MV-4-11 (cell line): ENCODE measurements around the gene CC2D1A.
"Not testable (repeated sequence)": the region's sequence is repeated elsewhere in the genome, so short reads cannot be mapped to it uniquely, and the experiment has no call there.

Experiments used
- DNase-seq: peaks from one replicate; lab custom pipeline; 2025; lab: John Stamatoyannopoulos, UW

CC2D1A gene

DNA sequence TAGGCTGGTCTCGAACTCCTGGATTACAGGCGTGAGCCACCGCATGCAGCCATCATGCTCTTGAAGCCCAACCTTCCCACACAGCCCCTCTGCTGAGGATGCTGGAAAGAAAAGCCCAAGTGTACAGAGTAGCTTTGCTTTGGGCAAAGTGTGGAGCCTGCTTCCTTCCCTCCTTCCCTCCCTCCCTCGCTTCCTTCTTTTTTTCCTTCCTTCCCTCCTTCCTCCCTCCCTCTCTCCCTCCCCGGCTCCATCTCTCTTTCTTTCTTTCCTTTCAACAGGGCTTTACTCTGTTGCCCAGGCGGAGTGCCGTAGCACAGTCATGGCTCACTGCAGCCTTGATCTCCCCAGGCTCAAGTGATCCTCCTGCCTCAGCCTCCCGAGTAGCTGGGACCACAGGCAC, 2.7 kb downstream of the CC2D1A start:
- no peak for DNase-seq

DNA sequence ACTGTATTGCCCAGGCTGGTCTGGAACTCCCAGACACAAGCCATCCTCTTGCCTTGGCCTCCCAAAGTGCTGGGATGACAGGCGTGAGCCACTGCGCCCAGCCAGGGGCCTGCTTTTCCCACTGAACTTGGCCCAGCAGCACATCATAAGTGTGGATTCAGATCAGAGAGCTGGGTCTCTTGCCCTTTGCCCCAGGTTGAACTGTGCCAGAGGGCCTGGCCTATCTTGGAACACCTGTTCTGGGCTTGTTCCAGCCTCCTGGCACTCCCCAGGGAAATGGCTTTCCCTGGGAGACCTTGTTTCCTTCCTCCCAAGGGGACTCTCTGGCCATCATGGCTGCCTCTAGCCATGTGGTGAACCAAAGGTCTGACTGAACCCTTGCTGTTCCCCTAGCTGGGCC, 3.4 kb downstream of the CC2D1A start:
- DNase-seq = no peak

DNA sequence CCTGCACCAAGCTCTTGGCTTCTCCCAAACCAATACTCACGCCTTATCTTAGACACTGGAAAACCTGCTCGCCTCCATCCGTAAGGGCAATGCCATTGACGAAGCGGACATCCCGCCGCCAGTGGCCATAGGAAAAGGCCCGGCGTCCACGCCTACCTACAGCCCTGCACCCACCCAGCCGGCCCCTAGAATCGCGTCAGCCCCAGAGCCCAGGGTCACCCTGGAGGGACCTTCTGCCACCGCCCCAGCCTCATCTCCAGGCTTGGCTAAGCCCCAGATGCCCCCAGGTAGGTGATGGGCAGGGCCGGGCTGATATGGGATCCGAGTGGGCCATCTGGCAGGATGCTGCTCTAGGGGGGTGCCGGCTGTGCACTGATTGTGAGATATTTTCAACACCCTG, 7.4 kb downstream of the CC2D1A start:
- DNase-seq = no peak

DNA sequence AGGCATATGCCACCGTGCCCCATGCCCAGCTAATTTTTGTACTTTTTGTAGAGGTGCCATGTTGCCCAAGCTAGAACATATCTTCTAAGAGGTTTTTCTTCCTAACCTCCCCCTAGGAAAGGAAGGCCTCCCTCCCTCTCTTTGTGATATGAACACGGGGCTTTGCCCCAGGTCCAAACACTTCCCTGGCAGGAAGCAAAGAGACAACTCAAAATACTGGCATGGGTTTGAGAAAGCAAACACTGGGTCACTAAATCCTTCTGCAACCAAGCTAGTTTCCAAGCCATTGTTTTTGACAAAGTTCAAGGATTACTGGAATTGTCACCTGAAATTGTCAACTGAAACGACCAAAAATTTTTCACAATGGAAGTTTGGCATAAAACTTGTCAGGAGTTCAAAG, 8.8 kb downstream of the CC2D1A start:
- no peak for DNase-seq

DNA sequence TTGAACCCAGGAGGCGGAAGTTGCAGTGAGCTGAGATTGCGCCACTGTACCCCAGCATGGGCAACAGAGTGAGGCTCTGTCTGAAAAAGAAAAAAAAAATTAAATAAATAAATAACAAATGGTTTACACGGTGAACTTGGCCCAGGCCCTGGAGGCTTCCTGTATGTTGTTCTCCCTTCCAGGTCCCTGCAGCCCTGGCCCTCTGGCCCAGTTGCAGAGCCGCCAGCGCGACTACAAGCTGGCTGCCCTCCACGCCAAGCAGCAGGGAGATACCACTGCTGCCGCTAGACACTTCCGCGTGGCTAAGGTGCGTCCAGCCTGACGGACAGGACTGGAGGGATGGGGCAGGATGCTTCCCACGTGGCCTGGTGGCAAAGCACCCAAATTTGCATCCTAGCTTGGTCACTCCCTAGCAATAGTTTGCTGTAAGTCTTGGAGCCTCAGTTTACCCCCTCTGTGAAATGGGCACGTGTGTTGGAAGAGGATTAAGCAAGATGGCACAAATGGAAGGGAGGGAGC, 11.9 kb downstream of the CC2D1A start:
- DNase-seq = no peak

DNA sequence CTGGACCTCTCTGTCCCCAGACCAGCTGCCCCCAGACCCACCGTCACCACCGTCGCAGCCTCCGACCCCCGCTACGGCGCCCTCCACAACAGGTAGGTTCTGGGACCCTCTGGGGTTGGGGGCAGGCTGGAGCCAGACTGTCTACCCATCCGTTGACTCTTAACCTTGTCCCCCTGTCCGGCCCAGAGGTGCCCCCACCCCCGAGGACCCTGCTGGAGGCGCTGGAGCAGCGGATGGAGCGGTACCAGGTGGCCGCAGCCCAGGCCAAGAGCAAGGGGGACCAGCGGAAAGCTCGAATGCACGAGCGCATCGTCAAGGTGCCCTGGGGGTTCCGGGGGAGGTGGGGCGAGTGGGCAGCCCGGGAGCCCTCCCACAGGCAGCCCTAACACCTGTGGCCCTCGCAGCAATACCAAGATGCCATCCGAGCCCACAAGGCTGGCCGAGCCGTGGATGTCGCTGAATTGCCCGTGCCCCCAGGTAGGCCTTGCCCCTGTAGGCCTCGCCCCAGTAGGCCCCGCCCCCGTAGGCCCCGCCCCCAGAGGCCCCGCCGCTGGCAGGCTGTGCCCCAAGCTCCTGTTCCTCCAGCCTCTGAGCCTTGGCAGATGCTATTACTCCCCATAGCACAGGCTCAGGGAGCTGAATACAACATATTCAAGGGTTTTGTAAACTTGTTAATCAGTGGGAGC, 12.9 kb downstream of the CC2D1A start:
- no peak for DNase-seq

DNA sequence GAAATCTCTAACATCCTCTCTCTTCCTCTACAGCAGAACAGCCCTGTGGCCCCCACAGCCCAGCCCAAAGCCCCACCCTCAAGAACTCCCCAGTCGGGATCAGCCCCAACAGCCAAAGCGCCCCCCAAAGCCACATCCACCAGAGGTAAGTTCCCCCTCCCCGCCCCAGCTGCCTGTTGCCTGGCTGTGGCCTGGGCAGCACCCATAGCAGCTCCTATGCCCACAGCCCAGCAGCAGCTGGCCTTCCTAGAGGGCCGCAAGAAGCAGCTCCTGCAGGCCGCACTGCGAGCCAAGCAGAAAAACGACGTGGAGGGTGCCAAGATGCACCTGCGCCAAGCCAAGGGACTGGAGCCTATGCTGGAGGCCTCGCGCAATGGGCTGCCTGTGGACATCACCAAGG, 14.5 kb downstream of the CC2D1A start:
- no peak for DNase-seq

DNA sequence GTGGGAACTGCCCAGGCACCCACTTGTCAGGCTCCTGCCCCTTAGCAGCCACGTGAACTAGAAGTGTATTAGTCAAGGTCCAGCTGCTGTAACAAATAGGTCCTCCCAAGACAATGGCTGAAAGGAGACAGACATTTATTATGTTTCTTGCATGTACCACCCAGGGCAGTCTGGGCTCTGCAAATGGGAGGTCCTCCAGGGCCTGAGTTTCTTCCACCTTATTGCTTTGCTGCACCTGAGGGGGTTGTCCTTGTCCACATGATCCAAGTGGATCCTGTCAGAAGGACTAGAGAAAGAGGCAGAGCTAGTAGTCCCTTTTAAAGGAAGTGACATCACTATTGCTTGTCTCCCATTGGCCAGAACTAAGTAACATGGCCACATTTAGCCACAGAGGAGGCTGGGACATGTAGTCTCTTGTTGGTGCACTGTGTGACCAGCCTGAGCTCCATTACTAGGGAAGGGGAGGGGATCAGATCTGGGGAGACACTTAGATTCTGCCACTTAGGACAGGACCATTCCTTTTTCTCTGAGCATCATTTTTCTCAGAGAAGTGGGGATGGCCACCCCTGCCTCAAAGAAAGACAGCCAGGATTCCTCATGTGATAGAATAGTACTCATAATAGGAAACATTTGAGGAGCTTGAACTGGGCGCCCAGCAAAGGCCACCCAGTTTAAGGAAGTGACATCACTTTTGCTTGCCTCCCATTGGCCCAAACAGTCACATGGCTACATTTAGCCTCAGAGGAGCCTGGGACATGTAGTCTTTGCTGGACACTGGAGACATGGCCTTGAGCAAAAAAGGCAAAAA, 15.1 kb downstream of the CC2D1A start:
- peak; percentile 83 for DNase-seq

DNA sequence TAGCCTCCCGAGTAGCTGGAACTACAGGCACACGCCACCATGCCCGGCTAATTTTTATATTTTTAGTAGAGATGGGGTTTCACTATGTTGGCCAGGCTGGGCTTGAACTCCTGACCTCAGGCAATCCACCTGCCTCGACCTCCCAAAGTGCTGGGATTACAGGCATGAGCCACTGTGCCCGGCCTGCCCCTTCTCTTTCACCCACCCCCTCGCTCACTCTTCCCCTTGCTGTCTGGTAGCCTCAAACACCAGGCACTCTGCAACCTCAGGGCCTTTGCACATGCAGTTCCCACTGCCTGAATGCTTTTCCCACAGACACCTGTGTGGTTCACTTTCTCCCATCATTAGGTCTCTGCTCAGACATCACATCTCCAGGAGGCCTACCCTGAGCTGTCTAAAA, 16.1 kb downstream of the CC2D1A start:
- DNase-seq = not testable (repeated sequence)

DNA sequence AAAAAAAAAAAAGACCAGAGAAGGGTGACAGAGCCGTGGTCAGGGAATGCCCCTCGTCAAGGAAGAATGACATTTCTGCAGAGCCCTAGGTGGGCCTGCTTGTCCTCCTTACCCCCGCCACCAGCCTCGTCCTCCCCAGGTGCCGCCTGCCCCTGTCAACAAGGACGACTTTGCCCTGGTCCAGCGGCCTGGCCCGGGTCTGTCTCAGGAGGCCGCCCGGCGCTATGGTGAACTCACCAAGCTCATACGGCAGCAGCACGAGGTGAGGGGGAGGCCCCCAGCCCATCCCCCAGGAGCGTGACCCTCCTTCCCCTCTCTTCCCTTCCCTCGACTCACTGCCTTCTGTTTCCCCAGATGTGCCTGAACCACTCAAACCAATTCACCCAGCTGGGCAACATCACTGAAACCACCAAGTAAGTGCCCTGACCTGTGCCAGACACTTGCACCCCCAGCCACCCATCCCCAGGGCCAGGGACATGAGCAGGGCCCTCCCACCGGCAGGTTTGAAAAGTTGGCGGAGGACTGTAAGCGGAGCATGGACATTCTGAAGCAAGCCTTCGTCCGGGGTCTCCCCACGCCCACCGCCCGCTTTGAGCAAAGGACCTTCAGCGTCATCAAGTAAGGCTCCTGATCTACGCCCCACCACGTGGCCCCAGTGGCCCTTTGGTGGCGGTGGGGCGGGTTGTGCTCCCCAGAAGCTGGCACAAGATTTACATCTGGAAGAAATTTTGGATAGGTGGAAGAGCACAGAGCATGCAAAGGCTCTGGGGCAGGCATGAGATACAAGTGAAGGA, 17.4 kb downstream of the CC2D1A start:
- DNase-seq = no peak

DNA sequence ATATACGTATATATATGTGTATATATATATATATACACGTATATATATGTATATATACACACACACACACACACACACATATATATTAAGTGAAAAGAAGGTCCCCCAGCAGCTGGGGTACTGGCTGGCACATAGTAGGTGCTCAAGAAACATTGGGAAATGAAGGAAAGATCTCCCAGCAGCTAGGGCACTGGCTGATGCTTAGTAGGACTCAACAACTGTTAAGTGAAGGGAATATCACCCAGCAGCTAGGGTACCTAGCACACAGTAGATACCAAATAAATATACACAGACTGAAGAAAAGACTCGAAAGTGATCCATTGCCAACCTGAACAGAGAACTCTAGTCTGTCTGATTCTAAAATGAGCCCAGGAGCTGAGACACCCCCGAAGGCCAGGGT, 20.0 kb downstream of the CC2D1A start:
- DNase-seq = no peak

DNA sequence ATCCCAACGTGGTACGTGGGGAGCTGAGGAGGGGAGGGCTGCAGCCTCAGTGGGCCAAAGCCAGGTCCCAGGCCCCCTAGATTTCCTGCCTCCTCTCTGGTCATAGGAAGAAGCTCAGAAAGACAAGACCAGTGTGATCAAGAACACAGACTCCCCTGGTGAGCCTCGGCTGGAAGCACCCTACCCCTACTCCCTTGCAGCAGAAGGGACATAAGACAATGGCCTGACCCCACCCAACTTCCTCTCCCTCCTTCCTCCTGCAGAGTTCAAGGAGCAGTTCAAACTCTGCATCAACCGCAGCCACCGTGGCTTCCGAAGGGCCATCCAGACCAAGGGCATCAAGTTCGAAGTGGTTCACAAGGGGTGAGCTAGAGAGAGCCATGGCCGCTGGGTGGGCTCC, 20.7 kb downstream of the CC2D1A start:
- DNase-seq = peak; percentile 49

DNA sequence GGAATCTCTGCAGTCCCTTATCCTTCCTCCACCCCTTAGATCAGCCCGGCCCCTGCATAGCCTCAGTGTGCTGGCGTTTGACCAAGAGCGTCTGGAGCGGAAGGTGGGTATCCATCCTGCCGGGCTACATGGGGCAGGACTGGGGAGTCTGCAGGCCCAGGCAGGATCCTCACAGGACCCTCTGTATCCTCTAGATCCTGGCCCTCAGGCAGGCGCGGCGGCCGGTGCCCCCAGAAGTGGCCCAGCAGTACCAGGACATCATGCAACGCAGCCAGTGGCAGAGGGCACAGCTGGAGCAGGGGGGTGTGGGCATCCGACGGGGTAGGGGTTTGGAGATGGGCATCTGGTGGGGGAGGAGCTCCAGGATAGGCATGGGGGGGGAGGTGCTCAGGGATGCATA, 23.3 kb downstream of the CC2D1A start:
- DNase-seq = no peak

DNA sequence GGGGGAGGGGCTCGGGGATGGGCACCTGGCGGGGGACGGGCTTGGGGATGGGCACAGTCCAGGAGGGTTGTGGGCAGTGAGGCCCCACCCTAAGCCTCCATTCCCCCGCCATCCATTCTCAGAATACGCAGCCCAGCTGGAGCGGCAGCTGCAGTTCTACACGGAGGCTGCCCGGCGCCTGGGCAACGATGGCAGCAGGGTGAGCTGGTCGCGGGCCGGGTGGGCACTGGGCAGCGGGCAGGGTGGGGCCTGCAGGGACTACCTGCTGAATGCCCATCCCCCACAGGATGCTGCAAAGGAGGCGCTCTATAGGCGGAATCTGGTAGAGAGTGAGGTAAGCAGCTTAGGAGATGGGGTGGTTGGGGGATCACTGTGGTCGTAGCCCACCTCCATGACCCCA, 24.0 kb downstream of the CC2D1A start:
- DNase-seq = no peak

DNA sequence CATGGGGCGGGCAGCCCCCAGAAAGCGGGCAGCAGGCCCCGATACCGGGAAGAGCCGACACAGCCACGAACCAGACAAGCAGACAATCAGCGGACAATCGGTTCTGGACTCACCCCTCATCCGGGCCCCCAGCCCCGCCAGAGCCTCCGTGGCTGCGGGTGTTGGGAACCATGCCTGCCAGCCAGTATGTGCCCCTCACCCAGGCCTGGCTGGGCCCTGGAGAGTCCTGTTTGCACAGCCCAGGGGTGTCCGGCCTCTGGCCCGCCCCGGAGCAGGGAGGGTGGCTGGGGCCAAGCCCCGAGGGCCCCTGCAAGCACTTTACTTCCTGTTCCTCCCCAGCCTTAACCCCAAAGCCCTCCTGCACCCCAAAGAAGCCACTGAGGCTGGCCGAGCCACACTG, 24.4 kb downstream of the CC2D1A start:
- no peak for DNase-seq

DNA sequence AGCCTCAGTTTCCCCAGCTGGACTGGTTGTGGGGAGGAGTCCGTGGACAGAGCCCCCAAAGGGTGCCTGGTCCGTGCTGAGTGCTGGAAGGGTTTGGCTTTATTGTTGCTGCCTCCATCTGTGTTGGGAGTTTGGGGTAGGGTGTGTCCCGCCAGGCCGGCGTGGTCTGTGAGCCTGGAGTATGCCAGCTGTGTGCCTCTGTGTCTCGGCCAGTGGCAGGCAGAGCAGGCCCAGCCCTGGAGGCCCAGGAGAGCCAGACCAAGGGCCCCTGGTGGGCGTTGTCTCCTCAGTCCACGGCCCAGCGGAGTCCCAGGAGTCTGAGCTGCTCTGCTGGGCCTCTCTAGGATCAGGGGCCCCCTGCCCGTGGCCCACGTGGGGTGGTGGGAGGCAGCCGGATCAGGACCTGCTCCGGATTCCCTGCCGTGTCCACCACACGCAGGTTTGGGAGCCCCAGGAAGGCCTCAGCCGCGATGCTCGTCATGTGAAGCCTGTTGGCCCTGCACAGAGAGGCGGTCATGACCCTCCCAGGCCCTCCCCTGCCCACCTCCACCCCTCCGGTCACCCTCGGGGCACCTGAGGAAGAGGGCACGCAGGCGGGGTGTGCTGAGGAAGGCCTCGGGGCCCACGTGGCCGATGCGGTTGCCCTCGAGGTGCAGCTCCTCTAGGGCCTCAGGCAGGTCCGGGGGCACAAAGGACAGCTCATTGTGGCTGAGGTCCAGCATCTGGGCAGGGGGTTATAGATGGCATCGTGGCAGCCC, 25.6 kb downstream of the CC2D1A start:
- DNase-seq = no peak

DNA sequence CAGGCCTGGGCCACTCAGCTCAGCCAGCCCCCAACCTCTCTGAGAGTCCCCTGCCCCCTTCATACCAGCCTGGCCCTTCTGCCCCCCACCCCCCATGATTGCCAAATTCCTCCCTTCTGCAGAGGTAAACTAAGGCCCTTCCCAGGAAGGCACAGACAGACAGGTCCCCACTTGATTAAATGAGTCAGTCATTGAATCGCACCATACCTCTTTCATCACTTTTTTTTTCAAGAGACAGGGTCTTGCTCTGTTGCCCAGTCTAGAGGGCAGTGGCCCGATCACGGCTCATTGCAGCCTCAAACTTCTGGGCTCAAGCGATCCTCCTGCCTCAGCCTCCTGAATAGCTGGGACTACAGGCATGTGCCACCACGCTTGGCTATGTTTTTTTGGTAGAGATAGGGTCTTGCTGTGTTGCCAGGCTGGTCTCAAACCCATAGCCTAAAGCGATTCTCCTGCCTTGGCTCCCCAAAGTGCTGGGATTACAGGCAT, 26.2 kb downstream of the CC2D1A start:
- no peak for DNase-seq

DNA sequence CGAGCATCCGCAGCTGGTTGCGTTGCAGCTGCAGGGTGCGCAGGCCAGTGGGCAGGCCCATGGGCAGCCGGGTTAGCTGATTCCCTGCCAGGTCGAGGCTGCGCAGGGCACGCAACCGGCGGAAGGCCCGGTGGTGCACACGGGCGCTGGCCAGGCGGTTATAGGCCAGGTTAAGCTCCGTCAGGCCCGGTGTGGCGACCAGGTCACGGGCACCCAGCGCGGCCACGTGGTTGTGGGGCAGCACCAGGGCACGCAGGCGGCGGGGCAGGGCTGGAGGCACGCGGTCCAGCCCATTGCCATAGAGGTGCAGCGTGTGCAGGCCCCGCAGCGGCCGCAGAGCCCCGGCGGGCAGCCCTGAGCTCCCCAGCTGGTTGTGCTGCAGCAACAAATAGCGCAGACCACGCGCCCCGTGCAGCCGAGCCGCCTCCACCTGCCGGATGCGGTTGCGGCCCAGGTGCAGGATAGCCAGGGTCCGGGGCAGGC, 27.0 kb downstream of the CC2D1A start:
- DNase-seq = no peak

DNA sequence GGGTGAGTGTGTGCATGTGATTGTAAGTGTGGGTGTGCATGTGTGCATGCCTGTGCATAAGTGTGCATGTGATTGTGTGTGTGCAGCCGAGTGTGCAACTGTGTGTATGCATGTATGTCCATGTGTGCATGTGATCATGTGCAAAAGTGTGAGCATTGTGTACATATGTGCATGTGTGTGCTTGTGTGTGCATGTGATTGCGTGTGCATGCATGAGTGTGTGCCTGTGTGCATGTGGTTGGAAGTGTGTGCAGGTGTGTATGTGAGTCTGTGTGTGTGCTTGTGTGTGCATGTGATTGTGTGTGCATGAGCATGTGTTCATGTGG, 28.7 kb downstream of the CC2D1A start:
- no peak for DNase-seq

DNA sequence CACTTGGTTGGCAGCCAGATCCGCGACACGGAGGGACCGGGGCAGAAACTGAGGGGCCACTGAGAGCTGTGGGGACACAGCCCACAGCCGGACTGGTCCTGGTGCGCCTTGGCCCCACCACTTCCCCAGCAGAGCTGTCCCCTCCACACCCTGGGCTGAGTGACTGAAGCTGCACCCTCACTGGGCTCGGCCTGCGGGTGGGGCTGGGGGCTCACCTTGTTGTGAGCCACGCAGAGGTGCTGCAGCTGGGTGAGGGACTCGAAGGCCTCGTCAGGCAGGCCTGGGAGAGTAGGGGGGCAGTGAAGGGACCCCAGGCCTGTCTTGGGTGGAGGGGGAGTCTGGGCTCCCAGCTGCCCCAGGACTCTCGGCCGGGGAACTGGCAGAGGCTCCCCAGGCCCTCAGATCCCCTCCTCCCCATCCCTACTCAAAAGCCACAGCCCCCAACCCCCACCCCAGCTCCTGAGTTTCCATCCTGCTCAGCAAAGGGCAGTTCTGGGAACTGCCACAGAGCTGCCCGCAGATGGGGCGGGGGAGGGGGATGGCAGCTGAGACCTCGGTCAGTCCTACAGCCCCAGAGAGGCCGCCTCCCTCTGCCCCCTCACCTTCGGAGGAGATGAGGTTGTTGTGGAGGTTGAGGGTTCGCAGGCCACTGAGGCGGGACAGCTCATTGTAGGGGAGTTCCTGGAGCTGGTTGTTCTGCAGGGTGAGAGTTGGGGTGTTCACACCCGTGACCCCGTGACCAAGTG, 29.9 kb downstream of the CC2D1A start:
- DNase-seq = peak; percentile 38
